C4-2B (cell line): Measurements from ENCODE around the gene FBXO27.

Experiments
- CTCF ChIP-seq: fragments of 450-650 bp; conservative IDR thresholded peaks from 2 replicates; pipeline ENCODE4 v1.5.1; 2017; ENCODE audit warnings: mild to moderate bottlenecking
- ZFX ChIP-seq: fragments of 450-650 bp; IDR thresholded peaks from 2 replicates; pipeline ENCODE4 v1.6.1; 2017

DNA sequence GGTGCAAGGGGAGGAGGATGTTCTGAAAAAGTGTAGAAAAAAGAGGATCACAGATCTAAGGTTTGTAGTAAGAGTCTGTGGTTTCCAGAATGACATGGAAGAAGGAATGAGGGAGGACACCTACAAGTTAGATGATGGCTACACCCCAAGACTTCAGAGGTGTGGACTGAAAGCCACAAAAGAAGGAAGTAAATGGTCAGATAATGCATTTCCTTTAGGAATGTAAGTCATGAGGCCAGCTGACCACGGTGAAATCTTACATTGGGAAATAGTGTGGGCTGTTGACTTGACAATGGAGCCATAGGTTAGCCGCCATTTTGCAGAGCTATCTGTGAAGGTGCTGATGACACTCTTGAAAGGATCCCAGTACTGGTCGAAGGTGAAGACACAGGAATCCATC is 25.3 kb upstream of the FBXO27 start:
- TF ChIP-seq CTCF (no peak), ZFX (no peak)
